Measurements from ENCODE around the gene NUBP2.
A peak's percentile ranks its signal among the peaks of the same experiment; 100 is the strongest.

NUBP2 gene

GRCh38 chr16:1745900-1746692, 36.7 kb upstream of the NUBP2 start:
- H3K4me1 ChIP-seq (ENCODE audit: control insufficient read depth, insufficient read depth, low read length, poor library complexity, severe bottlenecking) = peaks cover 24% of the 10 kb centered on the region
- WGBS, 2 experiments (ENCODE audit: insufficient coverage in 2 of 2) = 95 to 96% methylated on average over 24 to 29 of the region's 29 CpGs
- H3K4me3 ChIP-seq (ENCODE audit: extremely low read depth, insufficient read depth, low read length, poor library complexity, severe bottlenecking) = no peak overlapping the region
- peak overlapping the region; percentile 94 for H3K27ac ChIP-seq (ENCODE audit: low read depth, low read length, severe bottlenecking)
- no peaks in the 10 kb centered on the region for H3K9me3 ChIP-seq (ENCODE audit: control insufficient read depth, low read length)
- H3K36me3 ChIP-seq (ENCODE audit: control insufficient read depth, insufficient read depth, low read length) = peaks cover 68% of the 10 kb centered on the region

GRCh38 chr16:1746693-1747195, 36.0 kb upstream of the NUBP2 start:
- WGBS, 2 experiments (ENCODE audit: insufficient coverage in 2 of 2) = 96% methylated on average over 25 to 31 of the region's 31 CpGs
- peak overlapping the region; percentile 94 for H3K27ac ChIP-seq (ENCODE audit: low read depth, low read length, severe bottlenecking)
- no peaks in the 10 kb centered on the region for H3K9me3 ChIP-seq (ENCODE audit: control insufficient read depth, low read length)
- H3K4me1 ChIP-seq (ENCODE audit: control insufficient read depth, insufficient read depth, low read length, poor library complexity, severe bottlenecking) = peaks cover 24% of the 10 kb centered on the region
- no peak overlapping the region for H3K4me3 ChIP-seq (ENCODE audit: extremely low read depth, insufficient read depth, low read length, poor library complexity, severe bottlenecking)
- H3K36me3 ChIP-seq (ENCODE audit: control insufficient read depth, insufficient read depth, low read length) = peaks cover 74% of the 10 kb centered on the region

DNA sequence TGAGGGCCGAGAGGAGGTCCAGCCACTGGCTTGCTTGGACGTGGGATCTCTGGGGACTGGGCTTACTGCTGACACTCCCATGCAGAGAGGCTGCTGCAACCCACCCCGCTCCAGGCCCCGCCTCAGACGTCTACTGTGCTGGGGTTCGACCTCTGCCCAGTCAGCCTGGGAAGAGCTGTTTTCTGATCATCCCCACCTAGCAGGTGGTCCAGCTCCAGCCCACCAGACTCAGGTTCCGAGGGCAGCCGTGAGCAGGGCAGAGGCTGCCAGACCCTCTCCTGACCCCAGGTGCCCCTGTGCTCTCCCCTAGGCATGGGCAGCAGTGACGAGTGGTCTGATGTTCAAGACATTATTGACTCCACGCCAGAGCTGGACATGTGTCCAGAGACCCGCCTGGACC, 34.8 kb upstream of the NUBP2 start:
- no peaks in the 10 kb centered on the region for H3K9me3 ChIP-seq (ENCODE audit: control insufficient read depth, low read length)
- H3K4me1 ChIP-seq (ENCODE audit: control insufficient read depth, insufficient read depth, low read length, poor library complexity, severe bottlenecking) = peaks cover 24% of the 10 kb centered on the region
- peaks cover 83% of the 10 kb centered on the region for H3K36me3 ChIP-seq (ENCODE audit: control insufficient read depth, insufficient read depth, low read length)
- 94 to 99% methylated on average over 10 to 11 of the region's 11 CpGs for WGBS, 2 experiments (ENCODE audit: insufficient coverage in 2 of 2)
- no peak overlapping the region for H3K4me3 ChIP-seq (ENCODE audit: extremely low read depth, insufficient read depth, low read length, poor library complexity, severe bottlenecking)
- H3K27ac ChIP-seq (ENCODE audit: low read depth, low read length, severe bottlenecking) = no peak overlapping the region

DNA sequence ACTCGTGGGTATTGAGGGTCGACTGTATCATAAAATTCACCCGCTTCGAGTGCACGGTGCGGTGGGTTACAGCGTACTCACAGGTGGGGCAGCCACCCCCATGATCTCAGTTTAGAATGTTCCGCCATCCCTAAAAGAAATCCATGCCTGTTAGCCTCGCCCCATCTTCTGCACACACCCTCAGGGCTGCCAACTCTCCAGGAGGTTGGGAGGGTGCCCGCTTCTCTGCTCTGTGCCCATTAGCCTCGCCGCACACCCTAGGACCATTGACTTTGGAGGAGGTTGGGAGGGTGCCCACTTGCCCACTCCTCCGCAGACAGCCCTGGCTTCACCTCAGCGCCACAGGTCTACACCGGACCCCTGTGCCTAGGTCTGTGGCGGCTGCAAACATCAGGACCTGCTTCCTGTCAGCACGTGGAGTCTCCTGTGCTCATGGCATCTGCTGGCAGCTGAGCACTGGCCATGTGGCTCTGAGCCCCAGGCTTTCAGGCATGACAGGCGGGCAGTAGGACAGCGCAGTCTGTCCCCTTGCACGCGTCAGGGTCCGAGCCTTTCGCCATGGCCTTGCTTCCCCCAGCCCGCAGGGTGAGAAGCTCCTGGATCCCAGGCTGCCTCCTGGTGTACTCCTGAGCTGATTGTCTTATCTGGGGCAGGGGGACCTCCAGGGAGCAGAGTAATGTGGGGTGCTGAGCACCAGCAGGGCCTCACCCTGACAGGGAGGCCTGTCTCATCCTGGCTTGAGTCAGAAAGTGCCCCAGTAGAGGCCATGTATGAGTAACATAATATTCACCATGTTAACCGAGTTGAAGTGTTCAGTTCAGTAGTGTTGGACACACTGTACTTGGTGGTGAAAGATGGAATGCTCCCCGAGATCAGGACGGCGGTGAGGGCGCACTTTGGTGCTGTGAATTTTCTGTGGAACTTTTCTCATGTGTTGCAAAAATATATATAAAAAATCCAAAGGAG, 33.3 kb upstream of the NUBP2 start:
- no peak overlapping the region for H3K4me3 ChIP-seq (ENCODE audit: extremely low read depth, insufficient read depth, low read length, poor library complexity, severe bottlenecking)
- no peak overlapping the region for H3K27ac ChIP-seq (ENCODE audit: low read depth, low read length, severe bottlenecking)
- no peaks in the 10 kb centered on the region for H3K9me3 ChIP-seq (ENCODE audit: control insufficient read depth, low read length)
- peaks cover 80% of the 10 kb centered on the region for H3K36me3 ChIP-seq (ENCODE audit: control insufficient read depth, insufficient read depth, low read length)
- H3K4me1 ChIP-seq (ENCODE audit: control insufficient read depth, insufficient read depth, low read length, poor library complexity, severe bottlenecking) = peaks cover 24% of the 10 kb centered on the region
- 97 to 98% methylated on average over 19 to 28 of the region's 29 CpGs for WGBS, 2 experiments (ENCODE audit: insufficient coverage in 2 of 2)

DNA sequence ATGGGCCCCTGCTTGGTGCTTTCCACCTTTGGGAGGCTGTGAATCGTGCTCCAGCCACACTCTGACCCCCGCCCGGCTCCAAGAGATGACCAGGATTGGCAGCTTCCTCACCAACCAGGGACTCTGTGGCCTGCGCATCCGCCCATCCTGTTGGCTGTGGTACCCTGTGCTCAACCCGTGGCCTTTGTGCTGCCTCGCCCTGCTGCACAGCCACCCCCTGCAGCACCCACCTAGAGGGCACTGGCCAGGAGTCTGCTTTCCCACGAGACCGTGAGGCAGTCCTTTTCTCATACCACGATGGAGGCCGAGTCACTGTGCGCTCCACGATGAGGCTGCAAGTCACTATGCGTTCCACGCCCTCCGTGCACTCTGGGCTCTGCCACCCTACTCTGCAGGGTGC, 30.8 kb upstream of the NUBP2 start:
- 96% methylated on average over 14 to 16 of the region's 16 CpGs for WGBS, 2 experiments (ENCODE audit: insufficient coverage in 2 of 2)
- H3K36me3 ChIP-seq (ENCODE audit: control insufficient read depth, insufficient read depth, low read length) = peaks cover 73% of the 10 kb centered on the region
- H3K9me3 ChIP-seq (ENCODE audit: control insufficient read depth, low read length) = no peaks in the 10 kb centered on the region
- peaks cover 3% of the 10 kb centered on the region for H3K4me1 ChIP-seq (ENCODE audit: control insufficient read depth, insufficient read depth, low read length, poor library complexity, severe bottlenecking)
- no peak overlapping the region for H3K27ac ChIP-seq (ENCODE audit: low read depth, low read length, severe bottlenecking)
- no peak overlapping the region for H3K4me3 ChIP-seq (ENCODE audit: extremely low read depth, insufficient read depth, low read length, poor library complexity, severe bottlenecking)

DNA sequence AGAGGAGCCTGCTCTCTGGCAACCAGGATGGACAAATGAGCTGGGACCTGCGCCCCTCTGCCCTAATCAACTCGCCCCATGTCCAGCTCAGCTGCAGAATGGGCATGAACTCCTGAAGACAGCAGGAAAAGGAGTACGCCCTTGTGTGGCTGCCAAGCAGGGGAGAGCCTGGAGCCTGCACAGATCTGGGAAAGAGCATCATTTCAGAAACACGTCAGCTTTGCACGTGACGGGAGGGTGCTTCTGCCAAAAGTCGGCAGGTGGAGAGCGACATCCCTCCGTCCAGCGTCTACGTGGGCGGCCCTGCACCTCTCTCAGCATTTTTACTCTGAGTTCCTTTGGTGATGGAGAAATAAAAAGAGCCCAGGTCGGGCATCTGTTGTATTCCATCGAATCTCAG, 29.9 kb upstream of the NUBP2 start:
- peaks cover 64% of the 10 kb centered on the region for H3K36me3 ChIP-seq (ENCODE audit: control insufficient read depth, insufficient read depth, low read length)
- H3K4me3 ChIP-seq (ENCODE audit: extremely low read depth, insufficient read depth, low read length, poor library complexity, severe bottlenecking) = no peak overlapping the region
- no peaks in the 10 kb centered on the region for H3K4me1 ChIP-seq (ENCODE audit: control insufficient read depth, insufficient read depth, low read length, poor library complexity, severe bottlenecking)
- WGBS, 2 experiments (ENCODE audit: insufficient coverage in 2 of 2) = 96 to 97% methylated on average over 14 of the region's 14 CpGs
- H3K27ac ChIP-seq (ENCODE audit: low read depth, low read length, severe bottlenecking) = no peak overlapping the region
- no peaks in the 10 kb centered on the region for H3K9me3 ChIP-seq (ENCODE audit: control insufficient read depth, low read length)

DNA sequence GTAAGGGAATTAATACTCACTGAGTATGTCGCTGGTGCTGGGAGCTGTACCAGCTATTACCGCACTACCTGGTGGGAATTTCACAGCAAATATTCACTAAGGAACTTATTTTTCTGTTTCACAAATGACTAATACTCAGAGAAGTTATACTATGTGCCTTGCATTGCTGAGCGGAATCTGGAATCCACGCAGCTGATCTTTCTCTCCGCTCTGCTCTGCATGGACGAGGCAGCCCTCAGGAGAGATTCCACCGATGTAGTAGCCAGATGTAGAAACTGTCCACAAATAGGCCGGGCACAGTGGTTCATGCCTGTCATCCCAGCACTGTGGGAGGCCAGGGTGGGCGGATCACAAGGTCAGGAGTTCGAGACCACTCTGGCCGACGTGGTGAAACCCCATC, 28.6 kb upstream of the NUBP2 start:
- no peaks in the 10 kb centered on the region for H3K9me3 ChIP-seq (ENCODE audit: control insufficient read depth, low read length)
- 92 to 93% methylated on average over 9 of the region's 12 CpGs for WGBS, 2 experiments (ENCODE audit: insufficient coverage in 2 of 2)
- H3K27ac ChIP-seq (ENCODE audit: low read depth, low read length, severe bottlenecking) = no peak overlapping the region
- peaks cover 53% of the 10 kb centered on the region for H3K36me3 ChIP-seq (ENCODE audit: control insufficient read depth, insufficient read depth, low read length)
- H3K4me3 ChIP-seq (ENCODE audit: extremely low read depth, insufficient read depth, low read length, poor library complexity, severe bottlenecking) = no peak overlapping the region
- no peaks in the 10 kb centered on the region for H3K4me1 ChIP-seq (ENCODE audit: control insufficient read depth, insufficient read depth, low read length, poor library complexity, severe bottlenecking)

GRCh38 chr16:1757714-1758461, 24.9 kb upstream of the NUBP2 start:
- 94 to 95% methylated on average over 28 to 33 of the region's 37 CpGs for WGBS, 2 experiments (ENCODE audit: insufficient coverage in 2 of 2)
- H3K36me3 ChIP-seq (ENCODE audit: control insufficient read depth, insufficient read depth, low read length) = peaks cover 41% of the 10 kb centered on the region

DNA sequence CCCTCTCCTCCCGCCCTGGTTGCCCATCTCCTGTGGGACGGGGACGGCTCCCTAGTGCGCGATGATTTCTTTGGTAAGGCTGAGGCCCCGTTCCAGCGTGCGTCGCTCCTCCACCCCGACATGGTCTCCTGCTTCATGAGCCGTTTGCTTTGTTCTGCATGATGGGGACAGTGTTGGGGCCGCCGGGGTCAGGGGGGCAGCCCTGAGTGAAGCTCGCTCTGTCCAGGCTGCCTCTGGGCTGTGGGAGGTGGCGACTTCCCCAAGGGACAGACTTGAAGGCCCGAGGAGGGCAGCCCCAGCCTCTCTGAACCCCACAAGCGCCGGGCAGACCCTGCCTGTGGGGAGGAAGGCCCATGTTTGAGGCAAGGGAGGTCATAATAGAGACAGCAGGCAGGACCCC, 23.8 kb upstream of the NUBP2 start:
- peaks cover 43% of the 10 kb centered on the region for H3K36me3 ChIP-seq (ENCODE audit: control insufficient read depth, insufficient read depth, low read length)
- no peaks in the 10 kb centered on the region for H3K9me3 ChIP-seq (ENCODE audit: control insufficient read depth, low read length)
- 97 to 98% methylated on average over 7 to 10 of the region's 18 CpGs for WGBS, 2 experiments (ENCODE audit: insufficient coverage in 2 of 2)

More at GRCh38 chr16:1757714-1758461, 24.9 kb upstream of the NUBP2 start:
- no peak overlapping the region for H3K27ac ChIP-seq (ENCODE audit: low read depth, low read length, severe bottlenecking)
- no peak overlapping the region for H3K4me3 ChIP-seq (ENCODE audit: extremely low read depth, insufficient read depth, low read length, poor library complexity, severe bottlenecking)
- H3K4me1 ChIP-seq (ENCODE audit: control insufficient read depth, insufficient read depth, low read length, poor library complexity, severe bottlenecking) = no peaks in the 10 kb centered on the region
- no peaks in the 10 kb centered on the region for H3K9me3 ChIP-seq (ENCODE audit: control insufficient read depth, low read length)

DNA sequence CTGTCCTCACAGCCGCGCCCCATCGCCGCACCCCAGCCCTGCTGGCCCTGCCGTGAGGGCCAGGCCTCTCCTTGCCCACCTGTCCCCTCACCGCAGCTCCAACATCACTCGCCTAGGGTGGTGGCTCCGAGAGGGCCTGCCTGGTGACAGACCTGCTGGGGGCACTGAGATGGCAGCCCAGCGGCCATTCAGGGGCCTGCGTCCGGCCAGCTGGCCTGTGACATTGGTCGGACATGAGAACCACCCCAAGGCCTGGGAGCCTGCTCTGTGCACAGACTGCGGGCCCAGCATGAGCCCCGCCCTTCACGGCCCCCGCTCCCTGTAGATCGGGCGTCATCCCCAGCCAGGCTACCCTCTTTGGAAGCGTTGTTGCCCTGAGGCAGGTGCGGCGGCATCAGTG, 23.2 kb upstream of the NUBP2 start:
- Histone ChIP-seq H3K27ac (ENCODE audit: low read depth, low read length, severe bottlenecking) (no peak overlapping the region), H3K4me1 (ENCODE audit: control insufficient read depth, insufficient read depth, low read length, poor library complexity, severe bottlenecking) (no peaks in the 10 kb centered on the region), H3K9me3 (ENCODE audit: control insufficient read depth, low read length) (no peaks in the 10 kb centered on the region), H3K4me3 (ENCODE audit: extremely low read depth, insufficient read depth, low read length, poor library complexity, severe bottlenecking) (no peak overlapping the region), H3K36me3 (ENCODE audit: control insufficient read depth, insufficient read depth, low read length) (peaks cover 43% of the 10 kb centered on the region)
- WGBS, 2 experiments (ENCODE audit: insufficient coverage in 2 of 2) = 94 to 97% methylated on average over 17 to 21 of the region's 21 CpGs

More for the DNA sequence above, 23.8 kb upstream of the NUBP2 start:
- H3K27ac ChIP-seq (ENCODE audit: low read depth, low read length, severe bottlenecking) = no peak overlapping the region
- no peak overlapping the region for H3K4me3 ChIP-seq (ENCODE audit: extremely low read depth, insufficient read depth, low read length, poor library complexity, severe bottlenecking)
- H3K4me1 ChIP-seq (ENCODE audit: control insufficient read depth, insufficient read depth, low read length, poor library complexity, severe bottlenecking) = no peaks in the 10 kb centered on the region

Data from mesodermal cell (in vitro differentiated cells).